HEK293 (cell line): ENCODE results near the gene HYDIN.
"Not testable (repeated sequence)": the region's sequence is repeated elsewhere in the genome, so short reads cannot be mapped to it uniquely, and the experiment has no call there.

ENCODE experiments used
- SCRT2 ChIP-seq: fragments of 450-650 bp; formaldehyde crosslinking; IDR thresholded peaks from 2 replicates; pipeline ENCODE4 v1.5.1; 2016; ENCODE audit warnings: missing biosample characterization, missing genetic modification characterization
- ZBTB20 ChIP-seq: fragments of 450-650 bp; formaldehyde crosslinking; IDR thresholded peaks from 2 replicates; pipeline ENCODE4 v1.5.1; 2016; ENCODE audit warnings: missing biosample characterization, missing genetic modification characterization
- ZBTB26 ChIP-seq: fragments of 450-650 bp; formaldehyde crosslinking; optimal IDR thresholded peaks from 2 replicates; pipeline ENCODE3; 2016; ENCODE audit warnings: missing biosample characterization, mild to moderate bottlenecking, missing genetic modification characterization
- ZNF10 ChIP-seq: fragments of 450-650 bp; formaldehyde crosslinking; IDR thresholded peaks from 2 replicates; pipeline ENCODE4 v1.5.1; 2017; ENCODE audit warnings: missing biosample characterization, missing genetic modification characterization
- ZNF133 ChIP-seq: fragments of 450-650 bp; formaldehyde crosslinking; IDR thresholded peaks from 2 replicates; pipeline ENCODE4 v1.5.1; 2016; ENCODE audit warnings: missing biosample characterization, missing genetic modification characterization
- ZNF174 ChIP-seq: fragments of 450-650 bp; formaldehyde crosslinking; IDR thresholded peaks from 2 replicates; pipeline ENCODE4 v1.5.0; 2017; ENCODE audit warnings: missing biosample characterization, mild to moderate bottlenecking, missing genetic modification characterization
- ZNF24 ChIP-seq: fragments of 450-650 bp; formaldehyde crosslinking; IDR thresholded peaks from 2 replicates; pipeline ENCODE4 v1.5.1; 2016; ENCODE audit warnings: missing biosample characterization, missing genetic modification characterization
- ZNF510 ChIP-seq: fragments of 450-650 bp; formaldehyde crosslinking; IDR thresholded peaks from 2 replicates; pipeline ENCODE4 v1.5.1; 2018; ENCODE audit warnings: mild to moderate bottlenecking, missing genetic modification characterization, missing biosample characterization; ENCODE audit not compliant: insufficient replicate concordance
- ZNF660 ChIP-seq: fragments of 450-650 bp; IDR thresholded peaks from 2 replicates; pipeline ENCODE4 v1.5.1; 2018; ENCODE audit warnings: missing biosample characterization, mild to moderate bottlenecking, missing genetic modification characterization
- ZSCAN5A ChIP-seq: fragments of 450-650 bp; formaldehyde crosslinking; IDR thresholded peaks from 2 replicates; pipeline ENCODE4 v1.5.1; 2016; ENCODE audit warnings: missing biosample characterization, missing genetic modification characterization
- TF ChIP-seq, protein P1 (sequence below): fragments of 450-650 bp; formaldehyde crosslinking; IDR thresholded peaks from 2 replicates; pipeline ENCODE4 v1.5.1; 2016; ENCODE audit warnings: missing biosample characterization, missing genetic modification characterization
- TF ChIP-seq, protein P2 (sequence below): fragments of 450-650 bp; formaldehyde crosslinking; IDR thresholded peaks from 2 replicates; pipeline ENCODE4 v1.5.1; 2016; ENCODE audit warnings: missing biosample characterization, missing genetic modification characterization
- TF ChIP-seq, protein P3 (sequence below): IDR thresholded peaks from 2 replicates; pipeline ENCODE4 v1.6.1; 2011; ENCODE audit warnings: mild to moderate bottlenecking, low read depth, low read length, borderline replicate concordance

GRCh38 chr16:70864698-70865097, 365.8 kb downstream of the HYDIN start:
- TF ChIP-seq, protein P1, sequence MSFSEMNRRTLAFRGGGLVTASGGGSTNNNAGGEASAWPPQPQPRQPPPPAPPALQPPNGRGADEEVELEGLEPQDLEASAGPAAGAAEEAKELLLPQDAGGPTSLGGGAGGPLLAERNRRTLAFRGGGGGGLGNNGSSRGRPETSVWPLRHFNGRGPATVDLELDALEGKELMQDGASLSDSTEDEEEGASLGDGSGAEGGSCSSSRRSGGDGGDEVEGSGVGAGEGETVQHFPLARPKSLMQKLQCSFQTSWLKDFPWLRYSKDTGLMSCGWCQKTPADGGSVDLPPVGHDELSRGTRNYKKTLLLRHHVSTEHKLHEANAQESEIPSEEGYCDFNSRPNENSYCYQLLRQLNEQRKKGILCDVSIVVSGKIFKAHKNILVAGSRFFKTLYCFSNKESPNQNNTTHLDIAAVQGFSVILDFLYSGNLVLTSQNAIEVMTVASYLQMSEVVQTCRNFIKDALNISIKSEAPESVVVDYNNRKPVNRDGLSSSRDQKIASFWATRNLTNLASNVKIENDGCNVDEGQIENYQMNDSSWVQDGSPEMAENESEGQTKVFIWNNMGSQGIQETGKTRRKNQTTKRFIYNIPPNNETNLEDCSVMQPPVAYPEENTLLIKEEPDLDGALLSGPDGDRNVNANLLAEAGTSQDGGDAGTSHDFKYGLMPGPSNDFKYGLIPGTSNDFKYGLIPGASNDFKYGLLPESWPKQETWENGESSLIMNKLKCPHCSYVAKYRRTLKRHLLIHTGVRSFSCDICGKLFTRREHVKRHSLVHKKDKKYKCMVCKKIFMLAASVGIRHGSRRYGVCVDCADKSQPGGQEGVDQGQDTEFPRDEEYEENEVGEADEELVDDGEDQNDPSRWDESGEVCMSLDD (tag by site-specific recombination): not testable (repeated sequence)
- TF ChIP-seq, protein P2, sequence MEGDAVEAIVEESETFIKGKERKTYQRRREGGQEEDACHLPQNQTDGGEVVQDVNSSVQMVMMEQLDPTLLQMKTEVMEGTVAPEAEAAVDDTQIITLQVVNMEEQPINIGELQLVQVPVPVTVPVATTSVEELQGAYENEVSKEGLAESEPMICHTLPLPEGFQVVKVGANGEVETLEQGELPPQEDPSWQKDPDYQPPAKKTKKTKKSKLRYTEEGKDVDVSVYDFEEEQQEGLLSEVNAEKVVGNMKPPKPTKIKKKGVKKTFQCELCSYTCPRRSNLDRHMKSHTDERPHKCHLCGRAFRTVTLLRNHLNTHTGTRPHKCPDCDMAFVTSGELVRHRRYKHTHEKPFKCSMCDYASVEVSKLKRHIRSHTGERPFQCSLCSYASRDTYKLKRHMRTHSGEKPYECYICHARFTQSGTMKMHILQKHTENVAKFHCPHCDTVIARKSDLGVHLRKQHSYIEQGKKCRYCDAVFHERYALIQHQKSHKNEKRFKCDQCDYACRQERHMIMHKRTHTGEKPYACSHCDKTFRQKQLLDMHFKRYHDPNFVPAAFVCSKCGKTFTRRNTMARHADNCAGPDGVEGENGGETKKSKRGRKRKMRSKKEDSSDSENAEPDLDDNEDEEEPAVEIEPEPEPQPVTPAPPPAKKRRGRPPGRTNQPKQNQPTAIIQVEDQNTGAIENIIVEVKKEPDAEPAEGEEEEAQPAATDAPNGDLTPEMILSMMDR (tag by site-specific recombination): not testable (repeated sequence)
- TF ChIP-seq ZNF660 (tag by site-specific recombination); ZSCAN5A (tag by site-specific recombination); ZNF24 (tag by site-specific recombination); ZNF510; SCRT2; ZBTB20 (tag by site-specific recombination); ZNF174 (tag by site-specific recombination); ZNF133 (tag by site-specific recombination); ZBTB26; ZNF10: not testable (repeated sequence)
- TF ChIP-seq, protein P3, sequence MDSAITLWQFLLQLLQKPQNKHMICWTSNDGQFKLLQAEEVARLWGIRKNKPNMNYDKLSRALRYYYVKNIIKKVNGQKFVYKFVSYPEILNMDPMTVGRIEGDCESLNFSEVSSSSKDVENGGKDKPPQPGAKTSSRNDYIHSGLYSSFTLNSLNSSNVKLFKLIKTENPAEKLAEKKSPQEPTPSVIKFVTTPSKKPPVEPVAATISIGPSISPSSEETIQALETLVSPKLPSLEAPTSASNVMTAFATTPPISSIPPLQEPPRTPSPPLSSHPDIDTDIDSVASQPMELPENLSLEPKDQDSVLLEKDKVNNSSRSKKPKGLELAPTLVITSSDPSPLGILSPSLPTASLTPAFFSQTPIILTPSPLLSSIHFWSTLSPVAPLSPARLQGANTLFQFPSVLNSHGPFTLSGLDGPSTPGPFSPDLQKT: not testable (repeated sequence)
